Neural progenitor cell (in vitro differentiated cells): ENCODE measurements around the gene UTP14A. TPM values are rescaled to one million over a fixed set of nuclear protein-coding genes. Genes with fewer than 3 reads are reported as not detected.

Experiments
- DNase-seq: peaks from one replicate; pipeline ENCODE4 v3.0.0-alpha.2; 2016; ENCODE audit warnings: low spot score
- H2AFZ ChIP-seq: fragments of 200-600 bp; sonication (generic); replicated peaks from 2 replicates; pipeline ENCODE4 v1.6.1; 2016; ENCODE audit warnings: antibody characterized with exemption
- H3F3A ChIP-seq: fragments of 200-600 bp; sonication (generic); 2 replicates; pipeline ENCODE4 v1.6.1; 2016; ENCODE audit warnings: antibody characterized with exemption, low read depth
- H3K27ac ChIP-seq: fragments of 200-600 bp; sonication (generic); 2 replicates; pipeline ENCODE4 v1.5.1; 2016; ENCODE audit warnings: mild to moderate bottlenecking
- H3K27me3 ChIP-seq: fragments of 200-600 bp; sonication (generic); 2 replicates; pipeline ENCODE4 v1.6.1; 2016; ENCODE audit warnings: mild to moderate bottlenecking, moderate library complexity
- H3K36me3 ChIP-seq: fragments of 200-600 bp; sonication (generic); 2 replicates; pipeline ENCODE4 v1.5.1; 2016
- H3K4me1 ChIP-seq: fragments of 200-600 bp; sonication (generic); 2 replicates; pipeline ENCODE4 v1.6.1; 2016; ENCODE audit warnings: mixed run types
- H3K4me2 ChIP-seq: fragments of 200-600 bp; sonication (generic); 2 replicates; pipeline ENCODE4 v1.6.1; 2016
- H3K4me3 ChIP-seq: fragments of 200-600 bp; sonication (generic); 2 replicates; pipeline ENCODE4 v1.5.1; 2016
- H3K79me2 ChIP-seq: fragments of 200-600 bp; sonication (generic); 2 replicates; pipeline ENCODE4 v1.6.1; 2016; ENCODE audit warnings: low read depth
- H3K9ac ChIP-seq: fragments of 200-600 bp; sonication (generic); 2 replicates; pipeline ENCODE4 v1.6.1; 2016
- H3K9me3 ChIP-seq: fragments of 200-600 bp; sonication (generic); 2 replicates; pipeline ENCODE4 v1.5.1; 2016; ENCODE audit warnings: low read depth
- H4K20me1 ChIP-seq: fragments of 200-600 bp; sonication (generic); 2 replicates; pipeline ENCODE4 v1.6.1; 2016; ENCODE audit warnings: low read depth
- H3K27ac Mint-ChIP-seq: 3 replicates; pipeline ENCODE4 v1.8.0; 2021; ENCODE audit warnings: mixed read lengths
- H3K27me3 Mint-ChIP-seq: 2 replicates; pipeline ENCODE4 v1.8.0; 2022; ENCODE audit warnings: low read depth, mild to moderate bottlenecking, inconsistent platforms, moderate library complexity, mixed read lengths; ENCODE audit not compliant: insufficient read depth
- H3K36me3 Mint-ChIP-seq: 3 replicates; pipeline ENCODE4 v1.8.0; 2021; ENCODE audit warnings: mixed read lengths
- H3K4me1 Mint-ChIP-seq: 3 replicates; pipeline ENCODE4 v1.8.0; 2021; ENCODE audit warnings: mixed read lengths
- H3K4me3 Mint-ChIP-seq: 3 replicates; pipeline ENCODE4 v1.8.0; 2021; ENCODE audit warnings: mild to moderate bottlenecking, moderate library complexity, mixed read lengths
- H3K9me3 Mint-ChIP-seq: 3 replicates; pipeline ENCODE4 v1.8.0; 2020; ENCODE audit warnings: mixed read lengths
- EZH2 ChIP-seq: fragments of 200-600 bp; sonication (generic); IDR thresholded peaks from 2 replicates; pipeline ENCODE4 v1.6.1; 2017; ENCODE audit warnings: antibody characterized with exemption, mild to moderate bottlenecking, moderate library complexity
- EZH2phosphoT487 ChIP-seq: fragments of 200-600 bp; sonication (generic); IDR thresholded peaks from 2 replicates; pipeline ENCODE4 v1.6.1; 2017; ENCODE audit warnings: antibody characterized with exemption
- total RNA-seq: library from RNA; depleted of rRNA; stranded (reverse); fragments of >200 nt; gene quantifications from 2 replicates; pipeline ENCODE4 v1.2.3, GENCODE V29; 2015; ENCODE audit warnings: low replicate concordance
- TF ChIP-seq, protein P1 (sequence below): fragments of 200-600 bp; sonication (generic); IDR thresholded peaks from 2 replicates; pipeline ENCODE4 v1.5.1; 2017; ENCODE audit warnings: antibody characterized with exemption, mild to moderate bottlenecking

UTP14A gene
- total RNA-seq, 1 donor from 2014 or later: 8.3 TPM

DNA sequence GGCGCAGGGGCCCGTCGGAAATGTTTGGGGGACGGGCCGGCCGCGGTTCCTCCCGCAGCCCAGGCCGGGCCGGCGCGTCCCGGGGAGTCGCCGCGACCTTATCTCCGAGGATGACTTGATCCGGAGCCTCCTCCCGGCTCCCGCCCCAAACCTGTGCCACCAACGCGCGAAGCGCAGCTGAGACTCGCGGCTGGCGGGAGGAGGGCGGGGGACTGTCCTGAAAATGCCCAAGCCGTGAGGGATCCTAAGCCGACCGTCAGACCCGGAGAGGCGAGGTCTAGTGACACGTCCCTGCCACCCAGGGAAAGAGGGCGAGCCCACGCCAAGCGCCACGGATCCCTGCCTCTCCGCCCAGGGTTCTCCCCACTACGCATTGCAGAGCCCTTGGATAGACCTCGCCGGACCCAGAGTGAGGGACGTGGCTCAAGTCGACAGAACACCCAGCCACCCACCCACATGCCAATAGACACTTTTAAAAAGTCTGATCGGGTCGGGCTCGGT, 26.9 kb downstream of the UTP14A start:
- Histone ChIP-seq H4K20me1 (no peaks in the 10 kb centered on the region), H3K36me3 (no peaks in the 10 kb centered on the region), H3K4me3 (peak overlapping the region; percentile 45), H3K4me1 (peaks cover 8% of the 10 kb centered on the region), H3K9me3 (no peaks in the 10 kb centered on the region), H3F3A (peaks cover 27% of the 10 kb centered on the region), H3K27me3 (peaks cover 50% of the 10 kb centered on the region), H2AFZ (peak overlapping the region; percentile 72), H3K9ac (no peak overlapping the region), H3K4me2 (peak overlapping the region; percentile 71), H3K27ac (no peak overlapping the region), H3K79me2 (no peaks in the 10 kb centered on the region)
- DNase-seq: peak; percentile 62
- no peak for TF ChIP-seq EZH2phosphoT487
- peaks cover 3% of the 10 kb centered on the region for H3K9me3 Mint-ChIP-seq
- peaks cover 34% of the 10 kb centered on the region for H3K27me3 Mint-ChIP-seq
- peaks cover 25% of the 10 kb centered on the region for H3K4me1 Mint-ChIP-seq
- no peak overlapping the region for H3K27ac Mint-ChIP-seq
- peaks cover 5% of the 10 kb centered on the region for H3K36me3 Mint-ChIP-seq
- peak overlapping the region; percentile 81 for H3K4me3 Mint-ChIP-seq

- Mint-ChIP-seq H3K36me3 (peaks cover 5% of the 10 kb centered on the region), H3K9me3 (peaks cover 3% of the 10 kb centered on the region), H3K27ac (peak overlapping the region; percentile 31), H3K27me3 (peaks cover 36% of the 10 kb centered on the region), H3K4me3 (peak overlapping the region; percentile 81), H3K4me1 (peaks cover 32% of the 10 kb centered on the region)
- Histone ChIP-seq H3K4me3 (no peak overlapping the region), H4K20me1 (no peaks in the 10 kb centered on the region), H3K4me2 (no peak overlapping the region), H3K9me3 (no peaks in the 10 kb centered on the region), H2AFZ (no peak overlapping the region), H3K79me2 (no peaks in the 10 kb centered on the region), H3K9ac (no peak overlapping the region), H3K27me3 (peaks cover 56% of the 10 kb centered on the region), H3K36me3 (no peaks in the 10 kb centered on the region), H3K27ac (no peak overlapping the region), H3F3A (peaks cover 27% of the 10 kb centered on the region), H3K4me1 (peaks cover 8% of the 10 kb centered on the region)
- DNase-seq: no peak
- no peak for TF ChIP-seq EZH2phosphoT487
- TF ChIP-seq, protein P1, sequence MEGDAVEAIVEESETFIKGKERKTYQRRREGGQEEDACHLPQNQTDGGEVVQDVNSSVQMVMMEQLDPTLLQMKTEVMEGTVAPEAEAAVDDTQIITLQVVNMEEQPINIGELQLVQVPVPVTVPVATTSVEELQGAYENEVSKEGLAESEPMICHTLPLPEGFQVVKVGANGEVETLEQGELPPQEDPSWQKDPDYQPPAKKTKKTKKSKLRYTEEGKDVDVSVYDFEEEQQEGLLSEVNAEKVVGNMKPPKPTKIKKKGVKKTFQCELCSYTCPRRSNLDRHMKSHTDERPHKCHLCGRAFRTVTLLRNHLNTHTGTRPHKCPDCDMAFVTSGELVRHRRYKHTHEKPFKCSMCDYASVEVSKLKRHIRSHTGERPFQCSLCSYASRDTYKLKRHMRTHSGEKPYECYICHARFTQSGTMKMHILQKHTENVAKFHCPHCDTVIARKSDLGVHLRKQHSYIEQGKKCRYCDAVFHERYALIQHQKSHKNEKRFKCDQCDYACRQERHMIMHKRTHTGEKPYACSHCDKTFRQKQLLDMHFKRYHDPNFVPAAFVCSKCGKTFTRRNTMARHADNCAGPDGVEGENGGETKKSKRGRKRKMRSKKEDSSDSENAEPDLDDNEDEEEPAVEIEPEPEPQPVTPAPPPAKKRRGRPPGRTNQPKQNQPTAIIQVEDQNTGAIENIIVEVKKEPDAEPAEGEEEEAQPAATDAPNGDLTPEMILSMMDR: no peak
- no peak for TF ChIP-seq EZH2
These were observed 27.7 kb downstream of the UTP14A start for GRCh38 chrX:129933700-129934099.

DNA sequence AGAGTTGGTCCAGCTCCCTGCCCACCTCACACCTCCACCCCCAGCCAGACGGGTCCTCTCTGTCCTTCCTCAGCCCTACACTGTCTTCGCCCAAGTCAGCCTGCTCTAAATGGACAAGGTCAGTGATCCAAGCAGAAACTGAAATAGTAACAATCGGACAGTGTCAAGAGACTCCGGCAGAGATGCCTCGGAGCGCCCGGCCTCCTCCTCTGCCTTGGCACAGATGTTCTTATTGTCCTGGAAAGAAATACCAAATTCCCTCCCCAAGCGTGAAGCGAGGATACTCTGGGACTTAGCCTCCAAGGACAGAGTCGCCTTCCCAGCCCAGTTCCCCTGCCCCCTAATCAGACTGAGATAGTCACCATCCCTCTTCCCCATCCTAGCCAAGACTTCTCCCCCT, 28.5 kb downstream of the UTP14A start:
- DNase-seq: peak; percentile 22
- Mint-ChIP-seq H3K4me1 (peaks cover 33% of the 10 kb centered on the region), H3K4me3 (peak overlapping the region; percentile 59), H3K9me3 (peaks cover 3% of the 10 kb centered on the region), H3K27ac (no peak overlapping the region), H3K36me3 (peaks cover under 1% of the 10 kb centered on the region), H3K27me3 (peaks cover 41% of the 10 kb centered on the region)
- H3K4me2 ChIP-seq: peak overlapping the region; percentile 13
- H4K20me1 ChIP-seq: no peaks in the 10 kb centered on the region
- peaks cover 59% of the 10 kb centered on the region for H3K27me3 ChIP-seq
- no peak overlapping the region for H3K27ac ChIP-seq
- no peaks in the 10 kb centered on the region for H3K9me3 ChIP-seq
- no peak overlapping the region for H2AFZ ChIP-seq
- TF ChIP-seq EZH2: no peak
- no peak overlapping the region for H3K9ac ChIP-seq
- no peak overlapping the region for H3K4me3 ChIP-seq
- no peaks in the 10 kb centered on the region for H3K36me3 ChIP-seq
- peaks cover 8% of the 10 kb centered on the region for H3K4me1 ChIP-seq
- H3K79me2 ChIP-seq: no peaks in the 10 kb centered on the region
- H3F3A ChIP-seq: peaks cover 27% of the 10 kb centered on the region

DNA sequence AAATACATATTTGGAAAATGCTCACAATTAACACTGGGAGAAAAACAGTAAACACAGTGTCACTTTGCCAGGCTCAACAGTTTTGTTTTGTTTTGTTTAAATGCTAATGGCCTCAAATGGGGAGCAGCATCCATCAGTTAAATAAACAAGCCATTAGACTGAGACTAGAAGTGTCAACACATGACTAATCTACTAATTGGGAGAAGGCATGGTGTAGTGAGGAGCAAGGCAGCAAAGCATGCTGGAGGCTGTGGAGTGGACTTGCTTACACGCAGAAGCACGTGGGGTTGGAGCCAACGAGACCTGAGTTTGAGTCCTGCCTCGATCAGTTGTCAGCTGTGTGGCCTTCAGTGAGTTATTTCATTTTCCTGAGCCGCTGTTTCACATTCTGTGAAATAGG, 29.0 kb downstream of the UTP14A start:
- H3K4me1 ChIP-seq: peaks cover 8% of the 10 kb centered on the region
- no peak overlapping the region for H3K27ac Mint-ChIP-seq
- H3K79me2 ChIP-seq: no peaks in the 10 kb centered on the region
- H3K36me3 ChIP-seq: no peaks in the 10 kb centered on the region
- peaks cover 3% of the 10 kb centered on the region for H3K9me3 Mint-ChIP-seq
- TF ChIP-seq, protein P1: no peak
- TF ChIP-seq EZH2phosphoT487 (no peak), EZH2 (no peak)
- no peak for DNase-seq
- H4K20me1 ChIP-seq: no peaks in the 10 kb centered on the region
- peaks cover 42% of the 10 kb centered on the region for H3K27me3 Mint-ChIP-seq
- no peak overlapping the region for H3K4me3 ChIP-seq
- no peak overlapping the region for H3K9ac ChIP-seq
- no peak overlapping the region for H3K27ac ChIP-seq
- no peaks in the 10 kb centered on the region for H3K36me3 Mint-ChIP-seq
- peak overlapping the region; percentile 59 for H3K4me3 Mint-ChIP-seq
- H3F3A ChIP-seq: peaks cover 27% of the 10 kb centered on the region
- H3K4me1 Mint-ChIP-seq: peaks cover 34% of the 10 kb centered on the region
- H3K4me2 ChIP-seq: no peak overlapping the region
- H3K9me3 ChIP-seq: no peaks in the 10 kb centered on the region
- peaks cover 59% of the 10 kb centered on the region for H3K27me3 ChIP-seq
- no peak overlapping the region for H2AFZ ChIP-seq
